Osteoblast (primary cell): ENCODE data around the gene RBM38. TPM values are rescaled to one million over a fixed set of nuclear protein-coding genes. Genes with fewer than 3 reads are reported as not detected.

ENCODE experiments used
- DNase-seq: peaks from one replicate; pipeline ENCODE4 v3.0.0; 2011; ENCODE audit warnings: low spot score, mixed read lengths; ENCODE audit not compliant: insufficient read length; ENCODE audit errors: missing footprints
- H2AFZ ChIP-seq: 2 replicates; pipeline ENCODE4 v1.6.0; 2011; ENCODE audit warnings: mild to moderate bottlenecking, low read length
- H3K27ac ChIP-seq: 2 replicates; pipeline ENCODE4 v1.5.1; 2011; ENCODE audit warnings: mild to moderate bottlenecking, low read depth, low read length, moderate library complexity
- H3K27me3 ChIP-seq: 2 replicates; pipeline ENCODE4 v1.6.0; 2012; ENCODE audit warnings: mild to moderate bottlenecking, control low read depth, inconsistent platforms, low read length, moderate library complexity; ENCODE audit not compliant: insufficient read depth
- H3K36me3 ChIP-seq: 2 replicates; pipeline ENCODE4 v1.5.1; 2011; ENCODE audit warnings: mild to moderate bottlenecking, low read length, control low read depth, moderate library complexity; ENCODE audit not compliant: insufficient read depth
- H3K4me1 ChIP-seq: 2 replicates; pipeline ENCODE4 v1.5.1; 2011; ENCODE audit warnings: mild to moderate bottlenecking, low read length, control low read depth, moderate library complexity; ENCODE audit not compliant: insufficient read depth
- H3K4me2 ChIP-seq: 2 replicates; pipeline ENCODE4 v1.6.0; 2011; ENCODE audit warnings: mild to moderate bottlenecking, low read length; ENCODE audit not compliant: insufficient read depth
- H3K4me3 ChIP-seq: fragments of 200-600 bp; sonication (generic); 3 replicates; pipeline ENCODE4 v1.5.1; 2012; ENCODE audit warnings: mild to moderate bottlenecking, low read length, inconsistent platforms; ENCODE audit not compliant: insufficient read depth
- H3K79me2 ChIP-seq: 2 replicates; pipeline ENCODE4 v1.6.0; 2012; ENCODE audit warnings: mild to moderate bottlenecking, low read length, control low read depth, inconsistent platforms; ENCODE audit not compliant: insufficient read depth
- H3K9me3 ChIP-seq: 2 replicates; pipeline ENCODE4 v1.5.1; 2011; ENCODE audit warnings: low read depth, low read length, control low read depth
- H4K20me1 ChIP-seq: 2 replicates; pipeline ENCODE4 v1.6.0; 2012; ENCODE audit warnings: mild to moderate bottlenecking, low read length, control low read depth; ENCODE audit not compliant: insufficient read depth
- total RNA-seq: library from RNA; depleted of rRNA; stranded (reverse); fragments of >200 nt; gene quantifications from 2 replicates; pipeline ENCODE4 v1.2.3, GENCODE V29; 2012
- TF ChIP-seq, protein P1 (sequence below): IDR thresholded peaks from 2 replicates; pipeline ENCODE4 v1.5.1; 2011; ENCODE audit warnings: mild to moderate bottlenecking, low read depth, low read length, moderate library complexity; ENCODE audit errors: extremely low read depth

RBM38 gene
- total RNA-seq, 1 donor = 2.9 TPM

DNA sequence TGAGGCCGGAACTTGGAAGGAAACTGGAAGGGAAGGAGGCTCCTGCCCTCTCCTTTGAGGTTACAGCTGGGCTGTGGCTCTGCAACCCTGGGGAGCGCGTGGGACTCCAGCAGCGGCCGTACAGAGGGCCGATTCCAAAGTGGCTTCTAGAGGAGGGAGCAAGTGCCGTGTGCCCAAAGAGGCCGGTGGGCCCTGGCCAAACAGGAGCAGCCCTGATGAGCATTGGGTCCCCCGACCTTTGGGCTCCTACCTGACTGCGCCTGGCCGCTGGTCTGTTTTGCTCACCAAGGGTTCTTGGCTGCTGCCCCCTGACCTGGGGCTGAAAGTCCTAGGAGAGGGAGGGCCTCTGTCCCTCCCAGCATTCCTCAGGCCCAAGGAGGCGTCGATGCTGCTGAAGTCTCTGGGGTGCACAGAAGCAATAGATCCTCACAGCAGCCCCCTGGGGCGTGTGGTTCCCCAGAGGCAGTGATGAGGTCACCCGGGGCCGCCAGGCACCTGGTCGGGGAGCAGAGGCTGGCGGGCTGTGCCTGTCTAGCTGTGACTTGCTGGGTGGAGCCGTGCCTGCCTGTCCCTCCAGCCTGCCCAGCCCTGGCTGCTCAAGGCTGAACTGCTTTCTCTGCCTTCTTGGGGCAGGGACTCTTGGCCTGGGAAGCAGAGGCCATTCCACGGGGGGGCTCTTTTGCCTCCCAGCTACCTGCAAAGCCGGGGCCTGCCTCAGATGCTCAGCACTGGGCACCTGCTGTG is 9.8 kb downstream of the RBM38 start:
- no peak overlapping the region for H3K4me3 ChIP-seq
- H3K27me3 ChIP-seq = no peaks in the 10 kb centered on the region
- no peak overlapping the region for H3K4me2 ChIP-seq
- no peaks in the 10 kb centered on the region for H4K20me1 ChIP-seq
- no peak overlapping the region for H2AFZ ChIP-seq
- TF ChIP-seq, protein P1, sequence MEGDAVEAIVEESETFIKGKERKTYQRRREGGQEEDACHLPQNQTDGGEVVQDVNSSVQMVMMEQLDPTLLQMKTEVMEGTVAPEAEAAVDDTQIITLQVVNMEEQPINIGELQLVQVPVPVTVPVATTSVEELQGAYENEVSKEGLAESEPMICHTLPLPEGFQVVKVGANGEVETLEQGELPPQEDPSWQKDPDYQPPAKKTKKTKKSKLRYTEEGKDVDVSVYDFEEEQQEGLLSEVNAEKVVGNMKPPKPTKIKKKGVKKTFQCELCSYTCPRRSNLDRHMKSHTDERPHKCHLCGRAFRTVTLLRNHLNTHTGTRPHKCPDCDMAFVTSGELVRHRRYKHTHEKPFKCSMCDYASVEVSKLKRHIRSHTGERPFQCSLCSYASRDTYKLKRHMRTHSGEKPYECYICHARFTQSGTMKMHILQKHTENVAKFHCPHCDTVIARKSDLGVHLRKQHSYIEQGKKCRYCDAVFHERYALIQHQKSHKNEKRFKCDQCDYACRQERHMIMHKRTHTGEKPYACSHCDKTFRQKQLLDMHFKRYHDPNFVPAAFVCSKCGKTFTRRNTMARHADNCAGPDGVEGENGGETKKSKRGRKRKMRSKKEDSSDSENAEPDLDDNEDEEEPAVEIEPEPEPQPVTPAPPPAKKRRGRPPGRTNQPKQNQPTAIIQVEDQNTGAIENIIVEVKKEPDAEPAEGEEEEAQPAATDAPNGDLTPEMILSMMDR = no peak
- H3K79me2 ChIP-seq = no peaks in the 10 kb centered on the region
- no peaks in the 10 kb centered on the region for H3K36me3 ChIP-seq
- H3K27ac ChIP-seq = no peak overlapping the region
- H3K9me3 ChIP-seq = no peaks in the 10 kb centered on the region
- DNase-seq = peak; percentile 86
- H3K4me1 ChIP-seq = no peaks in the 10 kb centered on the region

DNA sequence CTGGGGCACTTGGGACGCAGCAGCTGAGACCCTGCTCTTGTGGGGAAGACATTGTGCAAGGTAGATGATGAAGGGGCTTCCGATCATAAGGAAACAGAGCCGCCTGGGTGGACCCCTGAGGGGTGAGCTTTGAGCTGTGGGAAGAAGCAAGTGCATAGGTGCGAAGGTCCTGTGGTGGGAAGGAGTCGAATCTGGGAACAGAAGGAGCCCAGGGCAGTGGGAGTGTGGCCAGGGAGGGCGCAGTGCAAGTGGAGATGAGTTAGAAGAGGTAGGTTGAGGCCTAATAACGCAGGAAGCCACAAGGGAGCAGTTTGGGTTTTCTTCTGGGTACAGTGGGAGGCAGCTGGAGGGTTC is 10.3 kb downstream of the RBM38 start:
- no peak for DNase-seq
- Histone ChIP-seq H3K27ac (no peak overlapping the region), H3K79me2 (no peaks in the 10 kb centered on the region), H3K4me2 (no peak overlapping the region), H3K4me3 (no peak overlapping the region), H3K9me3 (no peaks in the 10 kb centered on the region), H2AFZ (no peak overlapping the region), H3K4me1 (no peaks in the 10 kb centered on the region), H4K20me1 (no peaks in the 10 kb centered on the region), H3K27me3 (no peaks in the 10 kb centered on the region), H3K36me3 (no peaks in the 10 kb centered on the region)
- TF ChIP-seq, protein P1 = no peak

DNA sequence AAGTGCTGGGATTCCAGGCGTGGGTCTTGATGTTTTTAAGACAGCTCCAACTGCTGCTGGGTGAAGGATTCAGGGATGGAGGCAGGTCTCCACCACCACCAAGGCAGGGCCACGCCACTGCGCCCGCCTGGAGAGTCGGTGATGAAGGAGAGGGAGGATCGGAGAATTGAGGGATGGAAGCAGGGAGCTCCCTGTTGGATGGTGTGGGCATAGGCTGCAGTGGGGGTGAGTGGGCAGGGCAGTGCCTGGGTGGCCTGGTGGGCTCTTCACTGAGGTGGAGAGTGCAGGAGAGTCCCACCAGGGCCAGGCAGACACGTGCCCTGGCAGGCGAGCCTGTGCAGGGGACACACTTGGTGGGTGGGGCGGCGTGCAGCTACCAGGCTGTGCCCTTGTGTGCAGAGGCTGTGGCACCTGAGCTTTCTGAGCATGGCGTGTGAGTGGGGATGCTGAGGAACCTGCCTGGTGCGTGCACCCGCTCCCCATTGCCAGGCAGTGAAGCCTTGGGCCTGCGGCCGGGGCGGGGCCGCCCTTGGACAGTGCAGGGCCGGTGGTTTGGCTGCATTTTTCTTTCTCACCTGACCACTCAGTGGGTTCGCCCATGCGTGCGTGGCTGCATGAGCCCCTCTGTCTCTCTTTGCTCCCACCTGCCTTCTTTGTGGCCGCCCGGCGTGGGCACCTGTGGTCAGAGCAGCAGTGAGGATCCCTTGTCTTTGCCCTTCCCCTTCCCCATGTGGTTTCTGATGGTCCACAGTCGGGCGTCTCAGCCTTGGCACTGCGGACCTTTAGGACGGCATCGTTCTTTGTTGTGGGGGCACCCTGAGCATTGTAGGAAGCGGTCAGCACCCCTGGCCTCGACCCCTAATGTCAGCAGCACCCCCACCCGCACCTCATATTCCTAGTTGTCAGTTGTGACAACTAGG is 11.3 kb downstream of the RBM38 start:
- no peak overlapping the region for H3K4me3 ChIP-seq
- H3K4me2 ChIP-seq = no peak overlapping the region
- no peak overlapping the region for H2AFZ ChIP-seq
- no peaks in the 10 kb centered on the region for H3K9me3 ChIP-seq
- H3K27ac ChIP-seq = no peak overlapping the region
- no peaks in the 10 kb centered on the region for H3K27me3 ChIP-seq
- TF ChIP-seq, protein P1 = no peak
- no peaks in the 10 kb centered on the region for H3K4me1 ChIP-seq
- DNase-seq = no peak
- H3K79me2 ChIP-seq = no peaks in the 10 kb centered on the region
- H3K36me3 ChIP-seq = no peaks in the 10 kb centered on the region
- H4K20me1 ChIP-seq = no peaks in the 10 kb centered on the region

DNA sequence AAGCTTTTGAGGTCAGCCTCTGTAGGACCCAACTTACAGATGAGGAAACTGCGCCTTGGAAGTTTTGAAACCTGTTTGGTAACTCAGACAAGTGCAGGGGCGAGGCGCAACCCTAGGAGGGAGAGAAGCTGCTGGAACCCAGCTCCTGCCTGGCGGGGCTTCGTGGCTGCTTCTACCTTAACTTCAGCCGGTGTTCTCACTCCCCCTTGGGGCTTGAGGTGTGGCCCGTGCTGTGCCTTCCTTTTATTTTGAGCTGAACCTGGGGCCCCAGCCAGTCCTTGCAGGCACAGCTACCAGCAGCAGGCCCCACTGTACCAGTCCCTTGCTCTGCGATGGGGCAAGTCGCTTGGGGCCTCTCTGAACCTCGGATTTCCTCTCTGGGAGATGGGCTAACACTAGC is 12.0 kb downstream of the RBM38 start:
- H4K20me1 ChIP-seq = no peaks in the 10 kb centered on the region
- no peak overlapping the region for H2AFZ ChIP-seq
- H3K36me3 ChIP-seq = no peaks in the 10 kb centered on the region
- no peak overlapping the region for H3K27ac ChIP-seq
- no peak overlapping the region for H3K4me3 ChIP-seq
- no peaks in the 10 kb centered on the region for H3K9me3 ChIP-seq
- TF ChIP-seq, protein P1 = no peak
- H3K4me1 ChIP-seq = no peaks in the 10 kb centered on the region
- H3K79me2 ChIP-seq = no peaks in the 10 kb centered on the region
- H3K27me3 ChIP-seq = no peaks in the 10 kb centered on the region
- no peak overlapping the region for H3K4me2 ChIP-seq
- DNase-seq = no peak
